A673 (cell line): ENCODE results near the gene TYR.

Source experiments
- EZH2 ChIP-seq: fragments of 200-600 bp; sonication (generic); IDR thresholded peaks from 2 replicates; pipeline ENCODE4 v1.6.1; 2017; ENCODE audit warnings: borderline replicate concordance, low read depth, mild to moderate bottlenecking, mixed read lengths, antibody characterized with exemption, low read length; ENCODE audit not compliant: poor library complexity, severe bottlenecking
- TF ChIP-seq, protein P1 (sequence below): fragments of 300-800, 200-600 bp; sonication (generic); conservative IDR thresholded peaks from 2 replicates; pipeline ENCODE4 v1.5.1; 2017; ENCODE audit warnings: low read depth, mild to moderate bottlenecking, antibody characterized with exemption, low read length, moderate library complexity, mixed read lengths

DNA sequence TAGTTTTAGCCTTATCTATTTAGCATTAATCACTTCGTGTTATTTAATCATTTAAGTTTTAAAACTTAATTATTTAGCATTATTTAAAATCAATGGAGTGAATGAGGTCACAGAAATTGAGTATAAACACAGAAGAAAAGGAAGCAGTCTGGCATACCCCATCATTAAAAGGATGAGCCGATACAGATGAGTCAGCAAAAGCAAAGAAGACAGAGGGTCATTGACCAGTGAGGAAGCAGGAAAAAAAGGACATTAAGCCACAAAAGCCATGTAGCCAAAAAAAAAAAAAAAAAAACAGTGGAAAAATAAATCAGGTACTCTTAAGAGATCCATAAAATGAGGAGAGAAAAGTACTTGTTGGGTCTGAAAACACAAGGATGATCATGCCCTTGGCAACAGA is 71.5 kb downstream of the TYR start:
- TF ChIP-seq, protein P1, sequence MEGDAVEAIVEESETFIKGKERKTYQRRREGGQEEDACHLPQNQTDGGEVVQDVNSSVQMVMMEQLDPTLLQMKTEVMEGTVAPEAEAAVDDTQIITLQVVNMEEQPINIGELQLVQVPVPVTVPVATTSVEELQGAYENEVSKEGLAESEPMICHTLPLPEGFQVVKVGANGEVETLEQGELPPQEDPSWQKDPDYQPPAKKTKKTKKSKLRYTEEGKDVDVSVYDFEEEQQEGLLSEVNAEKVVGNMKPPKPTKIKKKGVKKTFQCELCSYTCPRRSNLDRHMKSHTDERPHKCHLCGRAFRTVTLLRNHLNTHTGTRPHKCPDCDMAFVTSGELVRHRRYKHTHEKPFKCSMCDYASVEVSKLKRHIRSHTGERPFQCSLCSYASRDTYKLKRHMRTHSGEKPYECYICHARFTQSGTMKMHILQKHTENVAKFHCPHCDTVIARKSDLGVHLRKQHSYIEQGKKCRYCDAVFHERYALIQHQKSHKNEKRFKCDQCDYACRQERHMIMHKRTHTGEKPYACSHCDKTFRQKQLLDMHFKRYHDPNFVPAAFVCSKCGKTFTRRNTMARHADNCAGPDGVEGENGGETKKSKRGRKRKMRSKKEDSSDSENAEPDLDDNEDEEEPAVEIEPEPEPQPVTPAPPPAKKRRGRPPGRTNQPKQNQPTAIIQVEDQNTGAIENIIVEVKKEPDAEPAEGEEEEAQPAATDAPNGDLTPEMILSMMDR = no peak
- no peak for TF ChIP-seq EZH2
